WTC11 (cell line): Measurements from ENCODE around the gene ZNF599. TPM values are rescaled to one million over a fixed set of nuclear protein-coding genes. Genes with fewer than 3 reads are reported as not detected.

Experiments used
- ATAC-seq: fragments of 200-7000 bp; cut with Tn5 transposase; 2 replicates; pipeline ENCODE4 v1.10.0; 2021; ENCODE audit warnings: mild to moderate bottlenecking, moderate library complexity
- CTCF ChIA-PET: fragments of 300-600 bp; sonication (Branson Sonifier 250); formaldehyde crosslinking; loops from one replicate; lab custom pipeline; 2021; ENCODE audit warnings: antibody characterized with exemption; lab: Charles Lee
- POLR2A ChIA-PET: fragments of 350-600 bp; sonication (Branson Sonifier 250); formaldehyde crosslinking; loops from one replicate; lab custom pipeline; 2021; ENCODE audit warnings: antibody characterized with exemption; lab: Charles Lee
- DNase-seq: peaks from one replicate; pipeline ENCODE4 v3.0.0; 2021; ENCODE audit warnings: low spot score
- H3K27ac Mint-ChIP-seq: 2 replicates; pipeline ENCODE4 v1.8.0; 2021; ENCODE audit warnings: mixed read lengths
- H3K27me3 Mint-ChIP-seq: 2 replicates; pipeline ENCODE4 v1.8.0; 2021; ENCODE audit warnings: low read depth, mild to moderate bottlenecking, moderate library complexity, mixed read lengths
- H3K36me3 Mint-ChIP-seq: 2 replicates; pipeline ENCODE4 v1.8.0; 2021; ENCODE audit warnings: mixed read lengths
- H3K4me1 Mint-ChIP-seq: 2 replicates; pipeline ENCODE4 v1.8.0; 2022; ENCODE audit warnings: mixed read lengths
- H3K4me3 Mint-ChIP-seq: 2 replicates; pipeline ENCODE4 v1.8.0; 2021; ENCODE audit warnings: mild to moderate bottlenecking, moderate library complexity, mixed read lengths
- H3K9me3 Mint-ChIP-seq: 2 replicates; pipeline ENCODE4 v1.8.0; 2021; ENCODE audit warnings: mixed read lengths
- CREM ChIP-seq: sonication (generic); formaldehyde crosslinking; IDR thresholded peaks from 2 replicates; pipeline ENCODE4 v1.8.1; 2022; ENCODE audit warnings: mild to moderate bottlenecking, missing genetic modification reagents, moderate library complexity
- E2F5 ChIP-seq: sonication (generic); formaldehyde crosslinking; IDR thresholded peaks from 2 replicates; pipeline ENCODE4 v1.8.1; 2022; ENCODE audit warnings: mild to moderate bottlenecking, moderate library complexity, missing genetic modification reagents
- ETV6 ChIP-seq: sonication (generic); formaldehyde crosslinking; IDR thresholded peaks from 2 replicates; pipeline ENCODE4 v1.8.1; 2022; ENCODE audit warnings: mild to moderate bottlenecking, missing genetic modification reagents
- HMGXB4 ChIP-seq: sonication (generic); formaldehyde crosslinking; IDR thresholded peaks from 2 replicates; pipeline ENCODE4 v1.8.1; 2023; ENCODE audit warnings: mild to moderate bottlenecking, moderate library complexity, missing genetic modification reagents
- IRF1 ChIP-seq: sonication (generic); formaldehyde crosslinking; IDR thresholded peaks from 2 replicates; pipeline ENCODE4 v1.8.0; 2023; ENCODE audit warnings: missing genetic modification reagents
- MAX ChIP-seq: sonication (generic); formaldehyde crosslinking; IDR thresholded peaks from 2 replicates; pipeline ENCODE4 v1.8.0; 2022; ENCODE audit warnings: mild to moderate bottlenecking, missing genetic modification reagents
- NFATC4 ChIP-seq: fragments of 250-450 bp; sonication (Bioruptor Pico); IDR thresholded peaks from 2 replicates; pipeline ENCODE4 v1.9.0; 2021; ENCODE audit warnings: mild to moderate bottlenecking
- NR3C1 ChIP-seq: sonication (generic); formaldehyde crosslinking; conservative IDR thresholded peaks from 2 replicates; pipeline ENCODE4 v1.8.1; 2023; ENCODE audit warnings: low read depth, mild to moderate bottlenecking, missing genetic modification reagents
- OVOL2 ChIP-seq: fragments of 250-450 bp; sonication (Bioruptor Pico); IDR thresholded peaks from 2 replicates; pipeline ENCODE4 v1.9.0; 2021; ENCODE audit warnings: mild to moderate bottlenecking, borderline replicate concordance
- PRDM15 ChIP-seq: sonication (generic); formaldehyde crosslinking; IDR thresholded peaks from 2 replicates; pipeline ENCODE4 v1.8.0; 2022; ENCODE audit warnings: missing genetic modification reagents
- SOX15 ChIP-seq: fragments of 250-450 bp; sonication (Bioruptor Pico); IDR thresholded peaks from 2 replicates; pipeline ENCODE4 v1.9.0; 2021; ENCODE audit warnings: mild to moderate bottlenecking
- SP1 ChIP-seq: sonication (generic); formaldehyde crosslinking; conservative IDR thresholded peaks from 2 replicates; pipeline ENCODE4 v1.8.1; 2022; ENCODE audit warnings: missing genetic modification reagents
- USF1 ChIP-seq: sonication (generic); formaldehyde crosslinking; IDR thresholded peaks from 2 replicates; pipeline ENCODE4 v1.8.0; 2022; ENCODE audit warnings: mild to moderate bottlenecking, missing genetic modification reagents
- ZNF416 ChIP-seq: fragments of 250-450 bp; sonication (Bioruptor Pico); IDR thresholded peaks from 2 replicates; pipeline ENCODE4 v1.9.0; 2021; ENCODE audit warnings: mild to moderate bottlenecking, inconsistent platforms
- ZNF425 ChIP-seq: fragments of 250-450 bp; sonication (Bioruptor Pico); conservative IDR thresholded peaks from 2 replicates; pipeline ENCODE4 v1.9.0; 2021; ENCODE audit warnings: mild to moderate bottlenecking
- total RNA-seq: library from RNA; stranded (reverse); gene quantifications from 3 replicates; pipeline ENCODE4 v1.2.3, GENCODE V29; 2021

Gene ZNF599
- total RNA-seq, 1 experiment from 2014 or later, result 5.2 TPM

GRCh38 chr19:34816708-34817107, 43.7 kb upstream of the ZNF599 start:
- ChIA-PET POLR2A (no interaction called here), CTCF (no interaction called here)
- TF ChIP-seq MAX (CRISPR knock-in tag), result no peak
- Mint-ChIP-seq H3K27me3 (peaks cover 11% of the 10 kb centered on the region), H3K4me3 (no peak overlapping the region), H3K36me3 (no peaks in the 10 kb centered on the region), H3K27ac (no peak overlapping the region), H3K9me3 (no peaks in the 10 kb centered on the region), H3K4me1 (no peaks in the 10 kb centered on the region)
- ATAC-seq (no peak), DNase-seq (no peak)

GRCh38 chr19:34808566-34808965, 35.6 kb upstream of the ZNF599 start:
- H3K4me3 Mint-ChIP-seq, result no peak overlapping the region
- TF ChIP-seq PRDM15 (CRISPR knock-in tag) (no peak), E2F5 (no peak), USF1 (no peak), CREM (CRISPR knock-in tag) (no peak), ZNF425 (CRISPR knock-in tag) (no peak), OVOL2 (no peak), SP1 (no peak), IRF1 (no peak), NR3C1 (CRISPR knock-in tag) (no peak), HMGXB4 (no peak), SOX15 (CRISPR knock-in tag) (no peak), ZNF416 (CRISPR knock-in tag) (no peak), ETV6 (CRISPR knock-in tag) (no peak), NFATC4 (CRISPR knock-in tag) (no peak)
- TF ChIP-seq, all 79 proteins: peak for 0
- Mint-ChIP-seq H3K9me3 (peaks cover 55% of the 10 kb centered on the region), H3K27ac (no peak overlapping the region), H3K4me1 (no peaks in the 10 kb centered on the region), H3K36me3 (peaks cover 22% of the 10 kb centered on the region), H3K27me3 (peaks cover 8% of the 10 kb centered on the region)
- POLR2A ChIA-PET, result no interaction called here
- ATAC-seq (no peak), DNase-seq (no peak)
- CTCF ChIA-PET, result no interaction called here
